SK-N-SH treated with all-trans-retinoic acid at 6 μM for 48 hours (cell line): Measurements from ENCODE around the gene SCAMP1.

Experiments
- ATAC-seq: fragments of 200-7000 bp; cut with Tn5 transposase; 3 replicates; pipeline ENCODE4 v1.9.1; 2020; ENCODE audit warnings: mild to moderate bottlenecking, moderate library complexity
- ARNTL ChIP-seq: fragments of 450-650 bp; formaldehyde crosslinking; IDR thresholded peaks from 2 replicates; pipeline ENCODE4 v1.5.0; 2020; ENCODE audit warnings: low read depth, mild to moderate bottlenecking, moderate library complexity, borderline replicate concordance
- CSDC2 ChIP-seq: fragments of 250-450 bp; sonication (Bioruptor Pico); IDR thresholded peaks from 2 replicates; pipeline ENCODE4 v1.5.0; 2020; ENCODE audit warnings: mild to moderate bottlenecking, moderate library complexity
- ESRRG ChIP-seq: fragments of 250-450 bp; sonication (Bioruptor Pico); IDR thresholded peaks from 2 replicates; pipeline ENCODE4 v1.6.1; 2021; ENCODE audit warnings: mild to moderate bottlenecking
- ISL1 ChIP-seq: fragments of 250-450 bp; sonication (Bioruptor Pico); IDR thresholded peaks from 2 replicates; pipeline ENCODE4 v2.1.2; 2022; ENCODE audit warnings: mild to moderate bottlenecking, moderate library complexity
- OSR1 ChIP-seq: fragments of 250-450 bp; sonication (Bioruptor Pico); IDR thresholded peaks from 2 replicates; pipeline ENCODE4 v1.8.0; 2022; ENCODE audit warnings: moderate library complexity, mild to moderate bottlenecking, inconsistent platforms
- PPARA ChIP-seq: fragments of 250-450 bp; sonication (Bioruptor Pico); IDR thresholded peaks from 2 replicates; pipeline ENCODE4 v1.5.0; 2020; ENCODE audit warnings: mild to moderate bottlenecking, borderline replicate concordance
- RARB ChIP-seq: fragments of 250-450 bp; sonication (Bioruptor Pico); IDR thresholded peaks from 2 replicates; pipeline ENCODE4 v1.8.0; 2021; ENCODE audit warnings: mild to moderate bottlenecking, moderate library complexity
- SNAI2 ChIP-seq: fragments of 250-450 bp; sonication (Bioruptor Pico); IDR thresholded peaks from 2 replicates; pipeline ENCODE4 v1.5.0; 2020; ENCODE audit warnings: mild to moderate bottlenecking, moderate library complexity
- TCF4 ChIP-seq: fragments of 250-450 bp; sonication (Bioruptor Pico); IDR thresholded peaks from 2 replicates; pipeline ENCODE4 v1.8.0; 2021; ENCODE audit warnings: mild to moderate bottlenecking, moderate library complexity, borderline replicate concordance
- TOX ChIP-seq: fragments of 250-450 bp; sonication (Bioruptor Pico); IDR thresholded peaks from 2 replicates; pipeline ENCODE4 v1.8.0; 2021; ENCODE audit warnings: mild to moderate bottlenecking, moderate library complexity, borderline replicate concordance
- ZC3H10 ChIP-seq: fragments of 250-450 bp; sonication (Bioruptor Pico); IDR thresholded peaks from 2 replicates; pipeline ENCODE4 v1.5.1; 2021; ENCODE audit warnings: mild to moderate bottlenecking, moderate library complexity
- ZFP3 ChIP-seq: fragments of 250-450 bp; sonication (Bioruptor Pico); IDR thresholded peaks from 2 replicates; pipeline ENCODE4 v1.5.0; 2020; ENCODE audit warnings: mild to moderate bottlenecking, moderate library complexity
- ZFP30 ChIP-seq: fragments of 450-650 bp; formaldehyde crosslinking; IDR thresholded peaks from 2 replicates; pipeline ENCODE4 v1.5.0; 2022; ENCODE audit warnings: mild to moderate bottlenecking, moderate library complexity
- ZNF565 ChIP-seq: fragments of 450-650 bp; formaldehyde crosslinking; conservative IDR thresholded peaks from 2 replicates; pipeline ENCODE4 v1.5.0; 2020; ENCODE audit warnings: low read depth, mild to moderate bottlenecking, moderate library complexity
- ZNF70 ChIP-seq: fragments of 450-650 bp; formaldehyde crosslinking; IDR thresholded peaks from 2 replicates; pipeline ENCODE4 v1.5.0; 2020; ENCODE audit warnings: mild to moderate bottlenecking, moderate library complexity
- ZNF8 ChIP-seq: fragments of 450-650 bp; formaldehyde crosslinking; IDR thresholded peaks from 2 replicates; pipeline ENCODE4 v1.5.0; 2020; ENCODE audit warnings: mild to moderate bottlenecking, moderate library complexity
- TF ChIP-seq, protein P1 (sequence below): fragments of 250-450 bp; sonication (Bioruptor Pico); IDR thresholded peaks from 2 replicates; pipeline ENCODE4 v1.5.1; 2020; ENCODE audit warnings: low read depth, mild to moderate bottlenecking, moderate library complexity
- TF ChIP-seq, protein P2 (sequence below): fragments of 250-450 bp; sonication (Bioruptor Pico); IDR thresholded peaks from 2 replicates; pipeline ENCODE4 v1.5.1; 2021; ENCODE audit warnings: mild to moderate bottlenecking, moderate library complexity
- TF ChIP-seq, protein P3 (sequence below): fragments of 250-450 bp; sonication (Bioruptor Pico); IDR thresholded peaks from 2 replicates; pipeline ENCODE4 v1.5.0; 2020; ENCODE audit warnings: mild to moderate bottlenecking, moderate library complexity
- TF ChIP-seq, protein P4 (sequence below): fragments of 250-450 bp; sonication (Bioruptor Pico); IDR thresholded peaks from 2 replicates; pipeline ENCODE4 v1.8.0; 2021; ENCODE audit warnings: low read depth, mild to moderate bottlenecking, moderate library complexity, borderline replicate concordance

Gene SCAMP1

DNA sequence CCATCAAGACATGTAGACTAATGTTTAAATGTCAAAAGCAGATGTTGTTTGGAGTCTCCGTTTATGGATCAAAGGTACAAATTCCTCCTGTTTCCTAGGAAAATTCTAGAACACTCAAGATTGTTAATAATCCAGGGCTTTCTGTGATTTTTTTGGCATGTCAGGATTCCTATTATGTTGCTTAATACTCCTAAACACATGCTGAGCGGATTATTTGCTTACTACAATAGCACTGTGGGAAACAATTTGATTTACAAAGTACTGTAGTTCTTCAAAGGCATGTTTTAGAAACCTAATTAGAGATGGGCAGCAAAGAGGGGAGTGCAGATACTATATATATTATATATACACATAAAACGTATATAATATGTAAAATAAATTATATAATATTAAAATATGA, 19.0 kb upstream of the SCAMP1 start (continued):
- TF ChIP-seq SNAI2 (CRISPR knock-in tag) (no peak), ZNF565 (CRISPR knock-in tag) (no peak), ZFP3 (no peak), ZC3H10 (CRISPR knock-in tag) (no peak), ARNTL (CRISPR knock-in tag) (no peak), ISL1 (CRISPR knock-in tag) (no peak), ZNF70 (CRISPR knock-in tag) (no peak)
- TF ChIP-seq, protein P1, sequence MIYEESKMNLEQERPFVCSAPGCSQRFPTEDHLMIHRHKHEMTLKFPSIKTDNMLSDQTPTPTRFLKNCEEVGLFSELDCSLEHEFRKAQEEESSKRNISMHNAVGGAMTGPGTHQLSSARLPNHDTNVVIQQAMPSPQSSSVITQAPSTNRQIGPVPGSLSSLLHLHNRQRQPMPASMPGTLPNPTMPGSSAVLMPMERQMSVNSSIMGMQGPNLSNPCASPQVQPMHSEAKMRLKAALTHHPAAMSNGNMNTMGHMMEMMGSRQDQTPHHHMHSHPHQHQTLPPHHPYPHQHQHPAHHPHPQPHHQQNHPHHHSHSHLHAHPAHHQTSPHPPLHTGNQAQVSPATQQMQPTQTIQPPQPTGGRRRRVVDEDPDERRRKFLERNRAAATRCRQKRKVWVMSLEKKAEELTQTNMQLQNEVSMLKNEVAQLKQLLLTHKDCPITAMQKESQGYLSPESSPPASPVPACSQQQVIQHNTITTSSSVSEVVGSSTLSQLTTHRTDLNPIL (CRISPR knock-in tag), result no peak
- TF ChIP-seq, all 23 proteins: peak for 0

DNA sequence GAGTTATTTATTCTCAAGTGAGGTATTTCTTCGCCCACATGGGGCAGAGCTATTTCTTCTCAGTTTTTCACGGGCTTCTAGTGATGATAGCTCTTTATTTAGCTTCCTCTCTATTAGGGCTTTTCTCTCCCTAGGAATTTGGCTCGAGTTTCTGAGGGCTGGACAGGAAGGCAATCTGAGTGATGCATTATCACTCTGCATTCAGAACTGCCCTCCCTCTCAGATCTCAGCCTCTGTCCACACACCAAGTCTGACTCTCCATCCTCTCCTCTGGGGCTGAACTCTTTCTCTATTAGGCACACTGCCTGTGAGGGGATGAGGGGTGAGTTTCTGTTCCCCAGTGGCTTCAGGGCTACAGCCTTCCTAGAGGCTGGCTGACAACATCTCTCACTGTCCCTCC, 14.9 kb upstream of the SCAMP1 start:
- TF ChIP-seq ZNF70 (CRISPR knock-in tag) (no peak), ZFP30 (CRISPR knock-in tag) (no peak), ISL1 (CRISPR knock-in tag) (no peak), RARB (CRISPR knock-in tag) (no peak), TCF4 (CRISPR knock-in tag) (no peak), ZNF565 (CRISPR knock-in tag) (no peak), ESRRG (no peak), OSR1 (CRISPR knock-in tag) (no peak), ZFP3 (no peak), CSDC2 (no peak)
- TF ChIP-seq, protein P2, sequence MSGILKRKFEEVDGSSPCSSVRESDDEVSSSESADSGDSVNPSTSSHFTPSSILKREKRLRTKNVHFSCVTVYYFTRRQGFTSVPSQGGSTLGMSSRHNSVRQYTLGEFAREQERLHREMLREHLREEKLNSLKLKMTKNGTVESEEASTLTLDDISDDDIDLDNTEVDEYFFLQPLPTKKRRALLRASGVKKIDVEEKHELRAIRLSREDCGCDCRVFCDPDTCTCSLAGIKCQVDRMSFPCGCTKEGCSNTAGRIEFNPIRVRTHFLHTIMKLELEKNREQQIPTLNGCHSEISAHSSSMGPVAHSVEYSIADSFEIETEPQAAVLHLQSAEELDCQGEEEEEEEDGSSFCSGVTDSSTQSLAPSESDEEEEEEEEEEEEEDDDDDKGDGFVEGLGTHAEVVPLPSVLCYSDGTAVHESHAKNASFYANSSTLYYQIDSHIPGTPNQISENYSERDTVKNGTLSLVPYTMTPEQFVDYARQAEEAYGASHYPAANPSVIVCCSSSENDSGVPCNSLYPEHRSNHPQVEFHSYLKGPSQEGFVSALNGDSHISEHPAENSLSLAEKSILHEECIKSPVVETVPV, result no peak
- TF ChIP-seq, protein P3, sequence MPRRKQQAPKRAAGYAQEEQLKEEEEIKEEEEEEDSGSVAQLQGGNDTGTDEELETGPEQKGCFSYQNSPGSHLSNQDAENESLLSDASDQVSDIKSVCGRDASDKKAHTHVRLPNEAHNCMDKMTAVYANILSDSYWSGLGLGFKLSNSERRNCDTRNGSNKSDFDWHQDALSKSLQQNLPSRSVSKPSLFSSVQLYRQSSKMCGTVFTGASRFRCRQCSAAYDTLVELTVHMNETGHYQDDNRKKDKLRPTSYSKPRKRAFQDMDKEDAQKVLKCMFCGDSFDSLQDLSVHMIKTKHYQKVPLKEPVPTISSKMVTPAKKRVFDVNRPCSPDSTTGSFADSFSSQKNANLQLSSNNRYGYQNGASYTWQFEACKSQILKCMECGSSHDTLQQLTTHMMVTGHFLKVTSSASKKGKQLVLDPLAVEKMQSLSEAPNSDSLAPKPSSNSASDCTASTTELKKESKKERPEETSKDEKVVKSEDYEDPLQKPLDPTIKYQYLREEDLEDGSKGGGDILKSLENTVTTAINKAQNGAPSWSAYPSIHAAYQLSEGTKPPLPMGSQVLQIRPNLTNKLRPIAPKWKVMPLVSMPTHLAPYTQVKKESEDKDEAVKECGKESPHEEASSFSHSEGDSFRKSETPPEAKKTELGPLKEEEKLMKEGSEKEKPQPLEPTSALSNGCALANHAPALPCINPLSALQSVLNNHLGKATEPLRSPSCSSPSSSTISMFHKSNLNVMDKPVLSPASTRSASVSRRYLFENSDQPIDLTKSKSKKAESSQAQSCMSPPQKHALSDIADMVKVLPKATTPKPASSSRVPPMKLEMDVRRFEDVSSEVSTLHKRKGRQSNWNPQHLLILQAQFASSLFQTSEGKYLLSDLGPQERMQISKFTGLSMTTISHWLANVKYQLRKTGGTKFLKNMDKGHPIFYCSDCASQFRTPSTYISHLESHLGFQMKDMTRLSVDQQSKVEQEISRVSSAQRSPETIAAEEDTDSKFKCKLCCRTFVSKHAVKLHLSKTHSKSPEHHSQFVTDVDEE (CRISPR knock-in tag), result no peak
- TF ChIP-seq, protein P1 (CRISPR knock-in tag), result no peak
- peak; percentile 88 for ATAC-seq

DNA sequence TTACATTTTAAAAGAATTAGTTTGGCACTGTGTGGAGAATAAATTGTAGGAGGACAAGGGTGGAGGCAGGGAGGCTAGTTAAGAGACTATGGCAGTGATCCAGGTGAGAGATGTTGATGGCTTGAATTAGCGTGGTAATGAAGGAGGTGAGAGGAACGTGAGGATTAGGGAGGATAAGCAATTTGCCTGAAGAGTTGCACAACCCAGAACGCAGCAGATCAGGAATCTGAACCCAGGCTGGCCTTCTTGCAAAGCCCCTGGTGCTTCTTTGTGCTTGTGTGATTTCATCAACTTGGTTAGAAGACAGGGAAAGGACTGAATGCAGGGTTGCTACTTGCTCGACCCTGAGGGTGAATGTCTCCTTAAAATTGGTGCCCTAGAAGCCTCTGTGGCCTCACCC, 6.9 kb upstream of the SCAMP1 start:
- ATAC-seq, result no peak; the same call in 2 of the 3 replicates
- no peak for TF ChIP-seq PPARA (CRISPR knock-in tag)
- no peak for TF ChIP-seq ZNF8 (CRISPR knock-in tag)
- TF ChIP-seq, protein P4, sequence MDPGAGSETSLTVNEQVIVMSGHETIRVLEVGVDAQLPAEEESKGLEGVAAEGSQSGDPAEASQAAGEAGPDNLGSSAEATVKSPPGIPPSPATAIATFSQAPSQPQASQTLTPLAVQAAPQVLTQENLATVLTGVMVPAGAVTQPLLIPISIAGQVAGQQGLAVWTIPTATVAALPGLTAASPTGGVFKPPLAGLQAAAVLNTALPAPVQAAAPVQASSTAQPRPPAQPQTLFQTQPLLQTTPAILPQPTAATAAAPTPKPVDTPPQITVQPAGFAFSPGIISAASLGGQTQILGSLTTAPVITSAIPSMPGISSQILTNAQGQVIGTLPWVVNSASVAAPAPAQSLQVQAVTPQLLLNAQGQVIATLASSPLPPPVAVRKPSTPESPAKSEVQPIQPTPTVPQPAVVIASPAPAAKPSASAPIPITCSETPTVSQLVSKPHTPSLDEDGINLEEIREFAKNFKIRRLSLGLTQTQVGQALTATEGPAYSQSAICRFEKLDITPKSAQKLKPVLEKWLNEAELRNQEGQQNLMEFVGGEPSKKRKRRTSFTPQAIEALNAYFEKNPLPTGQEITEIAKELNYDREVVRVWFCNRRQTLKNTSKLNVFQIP (CRISPR knock-in tag), result no peak
- no peak for TF ChIP-seq ARNTL (CRISPR knock-in tag)
- no peak for TF ChIP-seq RARB (CRISPR knock-in tag)
- TF ChIP-seq CSDC2, result no peak
- TF ChIP-seq TOX, result no peak
- TF ChIP-seq ISL1 (CRISPR knock-in tag), result no peak
- TF ChIP-seq ESRRG, result no peak
- TF ChIP-seq, protein P1 (CRISPR knock-in tag), result no peak
- TF ChIP-seq ZFP30 (CRISPR knock-in tag), result no peak
- TF ChIP-seq, protein P3 (CRISPR knock-in tag), result no peak
- no peak for TF ChIP-seq OSR1 (CRISPR knock-in tag)
